Endothelial cell of umbilical vein (primary cell): ENCODE data around the gene MORC1. TPM values are rescaled to one million over a fixed set of nuclear protein-coding genes. Genes with fewer than 3 reads are reported as not detected.

Experiments used
- BruUV-seq: library from RNA; stranded (reverse); fragments of 400-500 nt; replicated peaks from 2 replicates; lab custom pipeline; 2021; lab: Mats Ljungman, UMichigan
- CTCF ChIA-PET: fragments of 300-600, 350-600 bp; sonication (Branson Sonifier 250); formaldehyde crosslinking; loops from one replicate; lab custom pipeline; 2021; ENCODE audit warnings: antibody characterized with exemption, inconsistent platforms; lab: Charles Lee
- POLR2A ChIA-PET: fragments of 300-600, 350-600 bp; sonication (Branson Sonifier 250); formaldehyde crosslinking; loops from one replicate; lab custom pipeline; 2021; ENCODE audit warnings: antibody characterized with exemption, inconsistent platforms; lab: Charles Lee
- DNase-seq: peaks from one replicate; pipeline ENCODE4 v3.0.0-alpha.2; 2011; ENCODE audit warnings: low read depth, low spot score
- FAIRE-seq: peaks from 2 replicates; lab custom pipeline; 2011; peaks lifted over from hg19 to GRCh38; lab: Jason Lieb, UNC
- H2AFZ ChIP-seq: 2 replicates; pipeline ENCODE4 v1.6.0; 2012; ENCODE audit warnings: low read depth, low read length, control low read depth, inconsistent platforms
- H3K27ac ChIP-seq: 2 replicates; pipeline ENCODE4 v1.5.1; 2011; ENCODE audit warnings: low read depth, mild to moderate bottlenecking, control low read depth, low read length, moderate library complexity; ENCODE audit not compliant: insufficient read depth
- H3K27me3 ChIP-seq, 2 experiments: 2 replicates each; pipeline versions ENCODE4 v1.6.0 to v1.6.1; 2011; ENCODE audit warnings: low read length in 2 of 2, mixed read lengths in 1 of 2; ENCODE audit not compliant: control insufficient read depth in 2 of 2, insufficient read depth in 2 of 2
- H3K36me3 ChIP-seq, 2 experiments: 2 replicates in 1 of 2; 3 replicates in 1 of 2; pipeline ENCODE4 v1.5.1; 2011; ENCODE audit warnings: low read length in 2 of 2, mild to moderate bottlenecking in 1 of 2, moderate library complexity in 1 of 2; ENCODE audit not compliant: control insufficient read depth in 2 of 2, insufficient read depth in 2 of 2; ENCODE audit errors: extremely low read depth in 1 of 2
- H3K4me1 ChIP-seq: 3 replicates; pipeline ENCODE4 v1.5.1; 2011; ENCODE audit warnings: mild to moderate bottlenecking, low read length; ENCODE audit not compliant: control insufficient read depth, insufficient read depth; ENCODE audit errors: extremely low read depth
- H3K4me2 ChIP-seq: 2 replicates; pipeline ENCODE4 v1.6.1; 2011; ENCODE audit warnings: low read length, control low read depth, mixed read lengths; ENCODE audit not compliant: insufficient read depth
- H3K4me3 ChIP-seq, 3 experiments: fragments of 200-600 bp in 1 of 3; sonication (generic), shearing (Covaris generic) in 1 of 3; replicated peaks in 1 of 3; 2 replicates each; pipeline ENCODE4 v1.5.1; 2011 to 2016; ENCODE audit warnings: control low read depth in 3 of 3, low read length in 3 of 3, mild to moderate bottlenecking in 2 of 3, inconsistent platforms in 1 of 3, low read depth in 1 of 3, moderate library complexity in 1 of 3; ENCODE audit not compliant: insufficient read depth in 1 of 3
- H3K79me2 ChIP-seq: 2 replicates; pipeline ENCODE4 v1.6.0; 2012; ENCODE audit warnings: low read length, inconsistent platforms; ENCODE audit not compliant: control insufficient read depth, insufficient read depth
- H3K9ac ChIP-seq: replicated peaks from 2 replicates; pipeline ENCODE3; 2011; ENCODE audit warnings: low read length, control low read depth; ENCODE audit not compliant: insufficient read depth; ENCODE audit errors: extremely low read depth
- H3K9me1 ChIP-seq: replicated peaks from 3 replicates; pipeline ENCODE4 v1.6.0; 2011; ENCODE audit warnings: mild to moderate bottlenecking, low read length; ENCODE audit not compliant: control insufficient read depth, insufficient read depth; ENCODE audit errors: extremely low read depth
- H3K9me3 ChIP-seq: replicated peaks from 2 replicates; pipeline ENCODE4 v1.5.1; 2012; ENCODE audit warnings: low read length, inconsistent platforms; ENCODE audit not compliant: control insufficient read depth, insufficient read depth
- H4K20me1 ChIP-seq: replicated peaks from 2 replicates; pipeline ENCODE3; 2011; ENCODE audit warnings: mild to moderate bottlenecking, low read length; ENCODE audit not compliant: control insufficient read depth, insufficient read depth; ENCODE audit errors: extremely low read depth
- EZH2 ChIP-seq: IDR thresholded peaks from 2 replicates; pipeline ENCODE4 v1.6.1; 2012; ENCODE audit warnings: borderline replicate concordance, low read depth, mild to moderate bottlenecking, moderate library complexity, low read length, inconsistent platforms; ENCODE audit not compliant: severe bottlenecking
- FOS ChIP-seq: IDR thresholded peaks from 2 replicates; pipeline ENCODE4 v1.6.1; 2011; ENCODE audit warnings: mild to moderate bottlenecking, low read length, moderate library complexity, borderline replicate concordance; ENCODE audit not compliant: insufficient read depth
- GATA2 ChIP-seq: IDR thresholded peaks from 2 replicates; pipeline ENCODE4 v1.7.0; 2011; ENCODE audit warnings: low read depth, mild to moderate bottlenecking, moderate library complexity, mixed read lengths, low read length; ENCODE audit not compliant: insufficient read length, insufficient read depth
- JUN ChIP-seq: IDR thresholded peaks from 2 replicates; pipeline ENCODE4 v1.6.1; 2011; ENCODE audit warnings: borderline replicate concordance, low read depth; ENCODE audit not compliant: insufficient read length, insufficient read depth
- MYC ChIP-seq: IDR thresholded peaks from one replicate; pipeline ENCODE4 v1.6.1; 2011; ENCODE audit warnings: mild to moderate bottlenecking, low read depth, low read length
- POLR2A ChIP-seq: IDR thresholded peaks from 2 replicates; pipeline ENCODE4 v1.6.1; 2012; ENCODE audit warnings: low read depth, mild to moderate bottlenecking, control low read depth, low read length
- POLR2AphosphoS5 ChIP-seq: IDR thresholded peaks from 2 replicates; pipeline ENCODE4 v1.6.1; 2012; ENCODE audit warnings: low read depth, mild to moderate bottlenecking, control low read depth, low read length, moderate library complexity; ENCODE audit not compliant: insufficient read depth
- dilution Hi-C: fragments of 300-500 bp; cut with MboI; formaldehyde crosslinking; loops from one replicate; pipeline ENCODE4 v1.15.0; 2019; ENCODE audit warnings: low sequenced_read_pairs; ENCODE audit not compliant: extremely low pct_ligation_motif_present
- intact Hi-C: fragments of 100-400 bp; cut with micrococcal nuclease; formaldehyde crosslinking; loops from one replicate; pipeline ENCODE4 v1.10.0; 2022
- polyA plus RNA-seq, 4 experiments: library from polyadenylated mRNA; depleted of rRNA in 3 of 4; stranded (reverse) in 3 of 4; unstranded in 1 of 4; fragments of >200 nt; gene quantifications; 2 replicates each; pipeline versions ENCODE4 v1.2.1 to v1.2.3, GENCODE V29; 2011 to 2012; ENCODE audit warnings: missing spikeins in 1 of 4
- total RNA-seq: library from RNA; stranded (reverse); gene quantifications from 2 replicates; pipeline ENCODE4 v1.2.3, GENCODE V29; 2021
- TF ChIP-seq, protein P1 (sequence below): IDR thresholded peaks from 2 replicates; pipeline ENCODE4 v1.6.1; 2011; ENCODE audit not compliant: insufficient read depth, insufficient read length
- TF ChIP-seq, protein P2 (sequence below), 2 donors: IDR thresholded peaks; 1 replicate in 1 of 2; 2 replicates in 1 of 2; pipeline ENCODE4 v1.5.1; 2011; ENCODE audit warnings: low read length in 2 of 2, mild to moderate bottlenecking in 2 of 2, moderate library complexity in 2 of 2, control low read depth in 1 of 2, inconsistent platforms in 1 of 2, low read depth in 1 of 2; ENCODE audit not compliant: insufficient read depth in 1 of 2; ENCODE audit errors: extremely low read depth in 1 of 2

MORC1 gene
- total and polyA plus RNA-seq, 2 donors (not counting 3 experiments of a cell fraction or from before 2014, with no cell fraction given), result not detected

DNA sequence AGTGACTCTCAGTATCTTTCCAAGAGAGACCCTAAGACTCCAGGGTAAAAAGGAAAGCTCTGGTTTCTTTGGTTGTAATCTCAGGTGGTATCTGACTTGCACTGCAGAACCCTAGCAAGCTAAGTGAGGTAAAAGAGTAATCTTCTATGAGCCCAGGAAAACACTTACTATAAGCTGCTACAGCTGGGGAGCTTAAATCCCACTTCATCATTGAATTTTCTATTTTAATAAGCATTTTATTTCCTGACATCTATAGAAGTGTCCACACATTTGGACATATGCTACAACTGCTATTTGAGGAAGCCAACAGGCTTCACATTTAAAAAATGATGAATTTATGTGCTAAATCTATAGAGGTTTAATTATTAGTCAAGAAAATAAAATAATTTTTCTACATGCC is 91.1 kb downstream of the MORC1 start:
- dilution Hi-C loops (no loop called here), intact Hi-C loops (no loop called here)
- Histone ChIP-seq H3K36me3 (no peaks in the 10 kb centered on the region), H3K9ac (no peak overlapping the region), H3K9me1 (no peaks in the 10 kb centered on the region), H2AFZ (no peak overlapping the region), H3K4me3 (no peak overlapping the region), H3K27ac (no peak overlapping the region), H4K20me1 (no peaks in the 10 kb centered on the region), H3K4me1 (no peaks in the 10 kb centered on the region), H3K4me2 (no peak overlapping the region), H3K27me3 (no peaks in the 10 kb centered on the region), H3K79me2 (no peaks in the 10 kb centered on the region), H3K9me3 (no peaks in the 10 kb centered on the region)
- POLR2A ChIA-PET, result no interaction called here
- no peak for DNase-seq
- FAIRE-seq, result no peak
- TF ChIP-seq POLR2AphosphoS5 (no peak), MYC (no peak), POLR2A (no peak), FOS (no peak), GATA2 (no peak), JUN (no peak), EZH2 (no peak)
- TF ChIP-seq, protein P1, sequence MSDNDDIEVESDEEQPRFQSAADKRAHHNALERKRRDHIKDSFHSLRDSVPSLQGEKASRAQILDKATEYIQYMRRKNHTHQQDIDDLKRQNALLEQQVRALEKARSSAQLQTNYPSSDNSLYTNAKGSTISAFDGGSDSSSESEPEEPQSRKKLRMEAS, result no peak
- TF ChIP-seq, protein P2, sequence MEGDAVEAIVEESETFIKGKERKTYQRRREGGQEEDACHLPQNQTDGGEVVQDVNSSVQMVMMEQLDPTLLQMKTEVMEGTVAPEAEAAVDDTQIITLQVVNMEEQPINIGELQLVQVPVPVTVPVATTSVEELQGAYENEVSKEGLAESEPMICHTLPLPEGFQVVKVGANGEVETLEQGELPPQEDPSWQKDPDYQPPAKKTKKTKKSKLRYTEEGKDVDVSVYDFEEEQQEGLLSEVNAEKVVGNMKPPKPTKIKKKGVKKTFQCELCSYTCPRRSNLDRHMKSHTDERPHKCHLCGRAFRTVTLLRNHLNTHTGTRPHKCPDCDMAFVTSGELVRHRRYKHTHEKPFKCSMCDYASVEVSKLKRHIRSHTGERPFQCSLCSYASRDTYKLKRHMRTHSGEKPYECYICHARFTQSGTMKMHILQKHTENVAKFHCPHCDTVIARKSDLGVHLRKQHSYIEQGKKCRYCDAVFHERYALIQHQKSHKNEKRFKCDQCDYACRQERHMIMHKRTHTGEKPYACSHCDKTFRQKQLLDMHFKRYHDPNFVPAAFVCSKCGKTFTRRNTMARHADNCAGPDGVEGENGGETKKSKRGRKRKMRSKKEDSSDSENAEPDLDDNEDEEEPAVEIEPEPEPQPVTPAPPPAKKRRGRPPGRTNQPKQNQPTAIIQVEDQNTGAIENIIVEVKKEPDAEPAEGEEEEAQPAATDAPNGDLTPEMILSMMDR (IDR thresholded peaks at IDR 0.05; ENCODE audit: extremely low read depth in 1 of 2, insufficient read depth in 1 of 2, low read depth in 1 of 2, low read length in 2 of 2), result no peak
- no TSS peak for BruUV-seq
- CTCF ChIA-PET, result no interaction called here
